MCF 10A (cell line): Measurements from ENCODE around the gene FRMPD4. TPM values are rescaled to one million over a fixed set of nuclear protein-coding genes. Genes with fewer than 3 reads are reported as not detected.

Experiments used
- BruUV-seq: library from RNA; stranded (reverse); fragments of 400-500 nt; replicated peaks from 2 replicates; lab custom pipeline; 2021; lab: Mats Ljungman, UMichigan
- CTCF ChIA-PET: fragments of 300-600 bp; sonication (Branson Sonifier 250); formaldehyde crosslinking; extraction: SDS; loops from one replicate; lab custom pipeline; 2021; ENCODE audit warnings: antibody characterized with exemption, inconsistent platforms; lab: Yijun Ruan, JAX
- POLR2A ChIA-PET: fragments of 300-600, 350-650 bp; sonication (Branson Sonifier 250); formaldehyde crosslinking; extraction: SDS; loops from one replicate; lab custom pipeline; 2020; ENCODE audit warnings: antibody characterized with exemption, inconsistent platforms; lab: Yijun Ruan, JAX
- DNase-seq: peaks from one replicate; pipeline ENCODE4 v3.0.0-alpha.2; 2018; ENCODE audit not compliant: unreplicated experiment
- H3K27ac Mint-ChIP-seq: one replicate; pipeline ENCODE4 v1.8.0; 2022; ENCODE audit warnings: mild to moderate bottlenecking, low read depth, mixed read lengths; ENCODE audit not compliant: unreplicated experiment
- H3K27me3 Mint-ChIP-seq: one replicate; pipeline ENCODE4 v1.8.0; 2022; ENCODE audit warnings: mixed read lengths; ENCODE audit not compliant: insufficient read depth, unreplicated experiment
- H3K36me3 Mint-ChIP-seq: one replicate; pipeline ENCODE4 v1.8.0; 2022; ENCODE audit warnings: mild to moderate bottlenecking, moderate library complexity, mixed read lengths; ENCODE audit not compliant: insufficient read depth, unreplicated experiment
- H3K4me1 Mint-ChIP-seq: one replicate; pipeline ENCODE4 v1.8.0; 2022; ENCODE audit warnings: mixed read lengths; ENCODE audit not compliant: insufficient read depth, unreplicated experiment
- H3K4me3 Mint-ChIP-seq: one replicate; pipeline ENCODE4 v1.8.0; 2022; ENCODE audit warnings: mild to moderate bottlenecking, moderate library complexity, mixed read lengths; ENCODE audit not compliant: unreplicated experiment
- H3K9me3 Mint-ChIP-seq: one replicate; pipeline ENCODE4 v1.8.0; 2022; ENCODE audit warnings: mixed read lengths; ENCODE audit not compliant: unreplicated experiment
- intact Hi-C: fragments of 100-400 bp; cut with micrococcal nuclease; formaldehyde crosslinking; loops from 2 replicates; pipeline ENCODE4 v1.14.1; 2022
- total RNA-seq: library from RNA; stranded (reverse); gene quantifications from 2 replicates; pipeline ENCODE4 v1.2.3, GENCODE V29; 2022
- TF ChIP-seq, protein P1 (sequence below): fragments of 200-600 bp; IDR thresholded peaks from one replicate; pipeline ENCODE4 v1.8.0; 2022; ENCODE audit warnings: antibody characterized with exemption, mild to moderate bottlenecking; ENCODE audit not compliant: unreplicated experiment

The FRMPD4 gene
- total RNA-seq, 1 experiment from 2014 or later = not detected

DNA sequence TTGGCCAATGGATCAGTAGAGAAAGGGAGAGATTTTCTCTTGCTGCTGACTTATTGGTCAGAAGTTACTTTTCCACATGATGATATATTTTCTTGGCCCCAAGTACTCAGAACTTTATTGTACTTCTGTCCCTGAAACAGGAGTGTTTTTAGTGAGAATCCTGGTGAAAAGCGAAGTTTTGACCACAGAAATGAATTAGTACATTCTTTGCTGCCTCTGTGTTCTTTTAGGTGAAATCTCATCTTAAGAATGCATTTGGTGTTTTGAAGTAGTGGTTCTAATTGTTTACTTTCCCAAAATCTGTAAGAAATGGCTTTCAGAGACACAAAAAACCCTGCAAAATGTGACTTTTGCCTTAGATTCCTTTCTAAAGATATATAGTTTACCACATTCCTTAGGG, 240.4 kb downstream of the FRMPD4 start:
- TF ChIP-seq, protein P1, sequence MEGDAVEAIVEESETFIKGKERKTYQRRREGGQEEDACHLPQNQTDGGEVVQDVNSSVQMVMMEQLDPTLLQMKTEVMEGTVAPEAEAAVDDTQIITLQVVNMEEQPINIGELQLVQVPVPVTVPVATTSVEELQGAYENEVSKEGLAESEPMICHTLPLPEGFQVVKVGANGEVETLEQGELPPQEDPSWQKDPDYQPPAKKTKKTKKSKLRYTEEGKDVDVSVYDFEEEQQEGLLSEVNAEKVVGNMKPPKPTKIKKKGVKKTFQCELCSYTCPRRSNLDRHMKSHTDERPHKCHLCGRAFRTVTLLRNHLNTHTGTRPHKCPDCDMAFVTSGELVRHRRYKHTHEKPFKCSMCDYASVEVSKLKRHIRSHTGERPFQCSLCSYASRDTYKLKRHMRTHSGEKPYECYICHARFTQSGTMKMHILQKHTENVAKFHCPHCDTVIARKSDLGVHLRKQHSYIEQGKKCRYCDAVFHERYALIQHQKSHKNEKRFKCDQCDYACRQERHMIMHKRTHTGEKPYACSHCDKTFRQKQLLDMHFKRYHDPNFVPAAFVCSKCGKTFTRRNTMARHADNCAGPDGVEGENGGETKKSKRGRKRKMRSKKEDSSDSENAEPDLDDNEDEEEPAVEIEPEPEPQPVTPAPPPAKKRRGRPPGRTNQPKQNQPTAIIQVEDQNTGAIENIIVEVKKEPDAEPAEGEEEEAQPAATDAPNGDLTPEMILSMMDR = no peak
- Mint-ChIP-seq H3K4me3 (no peak overlapping the region), H3K9me3 (no peaks in the 10 kb centered on the region), H3K27me3 (no peaks in the 10 kb centered on the region), H3K4me1 (peaks cover 5% of the 10 kb centered on the region), H3K27ac (no peak overlapping the region), H3K36me3 (no peaks in the 10 kb centered on the region)
- DNase-seq = no peak
- no TSS peak for BruUV-seq
- intact Hi-C loops = no loop called here
- ChIA-PET POLR2A (no interaction called here), CTCF (no interaction called here)

DNA sequence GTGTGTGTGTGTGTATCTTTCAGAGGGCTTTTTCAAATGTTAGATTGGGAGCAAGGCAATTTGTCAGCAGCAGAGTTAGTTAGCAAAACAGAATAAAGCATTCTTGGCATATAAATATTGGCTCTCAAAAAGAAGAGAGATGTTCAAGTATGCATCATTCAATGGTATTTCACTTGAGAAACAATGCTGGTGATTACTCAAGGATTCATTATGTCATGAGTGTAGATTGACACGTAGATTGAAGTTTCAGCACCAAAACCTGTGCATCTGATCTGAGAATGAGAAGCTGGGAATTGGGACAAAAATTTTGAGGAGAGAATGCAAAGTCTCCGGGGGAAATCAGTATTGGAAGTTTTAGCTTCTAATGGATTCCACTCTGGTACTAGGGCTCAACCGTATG, 241.4 kb downstream of the FRMPD4 start:
- ChIA-PET CTCF (no interaction called here), POLR2A (interaction anchor here (1.2 kb wide), 1 partner anchor 603 kb away, joined by 3 read pairs; no protein-coding TSS in a partner anchor)
- TF ChIP-seq, protein P1 = no peak
- DNase-seq = peak; percentile 39
- Mint-ChIP-seq H3K9me3 (no peaks in the 10 kb centered on the region), H3K36me3 (no peaks in the 10 kb centered on the region), H3K4me3 (no peak overlapping the region), H3K27ac (no peak overlapping the region), H3K4me1 (peaks cover 5% of the 10 kb centered on the region), H3K27me3 (no peaks in the 10 kb centered on the region)
- intact Hi-C loops = no loop called here
- no TSS peak for BruUV-seq

DNA sequence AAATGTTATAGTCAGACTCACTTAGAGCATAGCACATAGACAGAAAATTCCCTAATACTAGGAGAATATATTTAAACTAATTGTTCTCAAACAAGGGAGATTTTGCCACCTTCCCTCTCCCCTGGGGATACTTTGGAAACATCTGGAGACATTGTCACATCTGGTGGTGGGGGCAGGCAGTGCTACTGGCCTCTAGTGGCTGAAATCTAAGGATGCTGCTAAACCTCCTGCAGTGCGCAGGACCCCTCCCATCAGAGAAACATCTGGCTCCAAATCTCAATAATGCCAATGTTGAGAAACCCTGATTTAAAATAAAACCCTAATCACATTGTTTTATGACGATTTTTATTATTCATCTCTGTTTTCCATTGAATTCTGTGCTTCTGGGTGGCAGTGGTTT, 244.9 kb downstream of the FRMPD4 start:
- ChIA-PET POLR2A (no interaction called here), CTCF (interaction anchor here (0.6 to 0.7 kb wide), 2 partner anchors 8 to 21 kb away, joined by 3 read pairs; no protein-coding TSS in a partner anchor)
- BruUV-seq = no TSS peak
- Mint-ChIP-seq H3K27ac (no peak overlapping the region), H3K36me3 (no peaks in the 10 kb centered on the region), H3K9me3 (no peaks in the 10 kb centered on the region), H3K27me3 (no peaks in the 10 kb centered on the region), H3K4me1 (peaks cover 5% of the 10 kb centered on the region), H3K4me3 (no peak overlapping the region)
- TF ChIP-seq, protein P1 = peak; percentile 37
- DNase-seq = no peak
- intact Hi-C loops = no loop called here

DNA sequence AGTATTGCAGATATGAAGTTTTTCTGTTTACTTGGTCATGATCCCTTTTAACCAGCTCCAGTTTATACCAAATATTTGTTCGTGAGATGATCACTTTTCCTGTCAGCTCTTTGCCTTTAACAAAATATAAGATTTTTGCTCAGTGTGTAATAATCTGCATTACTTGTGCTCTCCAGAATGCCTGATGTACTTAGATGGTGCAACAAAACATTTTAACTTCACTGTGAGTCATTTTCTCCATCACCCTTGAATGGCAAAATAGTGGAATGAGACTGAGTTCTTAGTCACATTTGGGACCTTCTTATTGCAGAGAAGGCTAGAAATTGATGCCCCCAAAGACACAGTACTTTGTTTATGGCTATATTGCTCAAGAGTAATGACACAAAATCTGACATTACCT, 252.0 kb downstream of the FRMPD4 start:
- DNase-seq = peak; percentile 22
- H3K27me3 Mint-ChIP-seq = no peaks in the 10 kb centered on the region
- H3K4me1 Mint-ChIP-seq = no peaks in the 10 kb centered on the region
- intact Hi-C loops = no loop called here
- H3K36me3 Mint-ChIP-seq = no peaks in the 10 kb centered on the region
- TF ChIP-seq, protein P1 = no peak
- no peaks in the 10 kb centered on the region for H3K9me3 Mint-ChIP-seq
- H3K27ac Mint-ChIP-seq = no peak overlapping the region
- no TSS peak for BruUV-seq
- H3K4me3 Mint-ChIP-seq = no peak overlapping the region
- POLR2A ChIA-PET = no interaction called here
- CTCF ChIA-PET = no interaction called here
